ENCODE results near the gene KCTD17. TPM values are rescaled to one million over a fixed set of nuclear protein-coding genes. Genes with fewer than 3 reads are reported as not detected.

Gene KCTD17
- total and polyA plus RNA-seq, 2 of the 13 experiments (the other 11 are each of a cell fraction or from before 2014, with no cell fraction given), result 5.3 to 11.7 TPM

DNA sequence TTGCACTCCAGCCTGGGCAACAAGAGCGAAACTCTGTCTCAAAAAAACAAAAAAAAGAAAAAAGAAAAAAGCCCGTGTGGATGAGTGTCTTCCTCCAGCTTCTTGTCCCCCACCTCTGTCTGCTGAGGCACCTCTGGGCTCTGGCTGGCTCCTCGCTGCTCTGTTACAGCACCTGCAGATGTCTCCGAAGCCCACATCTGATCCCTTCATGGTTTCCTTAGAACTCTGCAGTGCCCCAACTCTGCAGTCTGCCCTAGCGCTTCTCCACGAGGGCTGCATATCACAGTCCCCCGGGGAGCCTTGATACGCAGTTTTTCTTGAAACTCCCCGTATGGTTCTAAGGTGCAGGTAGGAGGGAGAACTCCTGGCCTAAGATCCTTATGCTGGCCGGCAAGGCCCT lies 15.9 kb downstream of the KCTD17 start:
- no peak overlapping the region for H2AFZ ChIP-seq (ENCODE audit: low read length)
- H3K27ac ChIP-seq (ENCODE audit: extremely low read length, insufficient read depth, low read length), result no peak overlapping the region
- H3K36me3 ChIP-seq (replicated peaks in 1 of 2; ENCODE audit: control insufficient read depth in 1 of 2, insufficient read depth in 2 of 2, low read length in 2 of 2), result no peaks in the 10 kb centered on the region
- H3K9me3 ChIP-seq (ENCODE audit: low read length), result peaks cover 6% of the 10 kb centered on the region; the same call in 1 of the 2 replicates
- in situ Hi-C loops (cut with HindIII; ENCODE audit: extremely low pct_ligation_motif_present, low pct_unique_long_range_greater_than_20kb), result no loop called here
- WGBS (ENCODE audit: low lambda C conversion rate), result 64% methylated on average over 10 of the region's 10 CpGs
- no peaks in the 10 kb centered on the region for H3K27me3 ChIP-seq (ENCODE audit: control insufficient read depth in 1 of 2, insufficient read depth in 2 of 2, low read length in 2 of 2)
- H3K4me2 ChIP-seq (ENCODE audit: low read depth, low read length), result no peak overlapping the region
- FAIRE-seq (no peak), ATAC-seq (no peak), DNase-seq (ENCODE audit: low spot score) (no peak)
- no TSS peak for BruUV-seq (replicated peaks)
- POLR2A ChIA-PET, result no interaction called here
- no peak overlapping the region for H3K4me3 ChIP-seq (replicated peaks in 1 of 3; ENCODE audit: insufficient read depth in 1 of 3, low read depth in 2 of 3, low read length in 3 of 3)
- H3K9ac ChIP-seq (ENCODE audit: insufficient read depth, low read depth, low read length), result no peak overlapping the region
- TF ChIP-seq TBP (CRISPR knock-in tag; IDR thresholded peaks at IDR 0.05) (no peak), NFE2L2 (IDR thresholded peaks at IDR 0.05; ENCODE audit: low read length) (no peak), RFX3 (CRISPR knock-in tag; IDR thresholded peaks at IDR 0.05) (no peak), FOXO1 (CRISPR knock-in tag; IDR thresholded peaks at IDR 0.05) (no peak)
- TF ChIP-seq, protein P1, sequence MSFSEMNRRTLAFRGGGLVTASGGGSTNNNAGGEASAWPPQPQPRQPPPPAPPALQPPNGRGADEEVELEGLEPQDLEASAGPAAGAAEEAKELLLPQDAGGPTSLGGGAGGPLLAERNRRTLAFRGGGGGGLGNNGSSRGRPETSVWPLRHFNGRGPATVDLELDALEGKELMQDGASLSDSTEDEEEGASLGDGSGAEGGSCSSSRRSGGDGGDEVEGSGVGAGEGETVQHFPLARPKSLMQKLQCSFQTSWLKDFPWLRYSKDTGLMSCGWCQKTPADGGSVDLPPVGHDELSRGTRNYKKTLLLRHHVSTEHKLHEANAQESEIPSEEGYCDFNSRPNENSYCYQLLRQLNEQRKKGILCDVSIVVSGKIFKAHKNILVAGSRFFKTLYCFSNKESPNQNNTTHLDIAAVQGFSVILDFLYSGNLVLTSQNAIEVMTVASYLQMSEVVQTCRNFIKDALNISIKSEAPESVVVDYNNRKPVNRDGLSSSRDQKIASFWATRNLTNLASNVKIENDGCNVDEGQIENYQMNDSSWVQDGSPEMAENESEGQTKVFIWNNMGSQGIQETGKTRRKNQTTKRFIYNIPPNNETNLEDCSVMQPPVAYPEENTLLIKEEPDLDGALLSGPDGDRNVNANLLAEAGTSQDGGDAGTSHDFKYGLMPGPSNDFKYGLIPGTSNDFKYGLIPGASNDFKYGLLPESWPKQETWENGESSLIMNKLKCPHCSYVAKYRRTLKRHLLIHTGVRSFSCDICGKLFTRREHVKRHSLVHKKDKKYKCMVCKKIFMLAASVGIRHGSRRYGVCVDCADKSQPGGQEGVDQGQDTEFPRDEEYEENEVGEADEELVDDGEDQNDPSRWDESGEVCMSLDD (CRISPR knock-in tag; IDR thresholded peaks at IDR 0.05; ENCODE audit: borderline replicate concordance), result no peak
- intact Hi-C loops (cut with micrococcal nuclease; ENCODE audit: unreplicated experiment), result no loop called here
- CTCF ChIA-PET (ENCODE audit: low intra/inter-chr PET ratio, low total read pairs), result no interaction called here
- peaks cover 8% of the 10 kb centered on the region for H3K4me1 ChIP-seq (ENCODE audit: insufficient read depth, low read length)
- no peaks in the 10 kb centered on the region for H3K79me2 ChIP-seq (ENCODE audit: insufficient read depth, low read length)
- H4K20me1 ChIP-seq (ENCODE audit: insufficient read depth, low read length), result no peaks in the 10 kb centered on the region

DNA sequence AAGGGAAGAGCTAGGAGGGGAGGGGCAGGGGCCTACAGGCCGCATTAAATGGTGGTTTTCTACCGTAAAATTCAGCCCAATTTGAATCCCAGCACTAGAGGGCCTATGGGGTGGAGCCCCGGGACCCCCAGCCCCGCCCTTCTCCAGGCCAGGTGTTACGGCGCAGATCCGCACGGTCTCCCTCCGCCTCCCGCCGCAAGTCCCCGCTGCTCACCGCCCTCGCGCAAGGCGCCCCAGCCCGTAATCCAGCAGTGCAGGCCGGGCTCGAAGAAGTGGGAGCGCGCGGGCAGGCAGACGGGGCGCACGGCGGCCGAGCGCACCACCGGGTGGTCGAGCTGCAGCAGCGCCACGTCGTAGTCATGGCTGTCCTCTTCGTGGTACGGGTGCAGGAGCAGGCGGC lies 17.3 kb downstream of the KCTD17 start:
- no peak overlapping the region for H3K27ac ChIP-seq (ENCODE audit: extremely low read length, insufficient read depth, low read length)
- no peak overlapping the region for H3K4me3 ChIP-seq (replicated peaks in 1 of 3; ENCODE audit: insufficient read depth in 1 of 3, low read depth in 2 of 3, low read length in 3 of 3)
- BruUV-seq (replicated peaks), result no TSS peak
- H4K20me1 ChIP-seq (ENCODE audit: insufficient read depth, low read length), result no peaks in the 10 kb centered on the region
- H3K4me2 ChIP-seq (ENCODE audit: low read depth, low read length), result no peak overlapping the region
- ATAC-seq (no peak), DNase-seq (ENCODE audit: low spot score) (no peak), FAIRE-seq (no peak)
- H2AFZ ChIP-seq (ENCODE audit: low read length), result no peak overlapping the region
- no peaks in the 10 kb centered on the region for H3K36me3 ChIP-seq (replicated peaks in 1 of 2; ENCODE audit: control insufficient read depth in 1 of 2, insufficient read depth in 2 of 2, low read length in 2 of 2)
- in situ Hi-C loops (cut with HindIII; ENCODE audit: extremely low pct_ligation_motif_present, low pct_unique_long_range_greater_than_20kb), result no loop called here
- H3K4me1 ChIP-seq (ENCODE audit: insufficient read depth, low read length), result 0 out of 2 replicates have a peak, but pooled peaks cover 3% of the 10 kb centered on the region
- intact Hi-C loops (cut with micrococcal nuclease; ENCODE audit: unreplicated experiment), result no loop called here
- H3K27me3 ChIP-seq (ENCODE audit: control insufficient read depth in 1 of 2, insufficient read depth in 2 of 2, low read length in 2 of 2), result no peaks in the 10 kb centered on the region
- H3K79me2 ChIP-seq (ENCODE audit: insufficient read depth, low read length), result no peaks in the 10 kb centered on the region
- POLR2A ChIA-PET, result no interaction called here
- H3K9ac ChIP-seq (ENCODE audit: insufficient read depth, low read depth, low read length), result no peak overlapping the region
- WGBS (ENCODE audit: low lambda C conversion rate), result 91% methylated on average over 21 of the region's 36 CpGs
- CTCF ChIA-PET (ENCODE audit: low intra/inter-chr PET ratio, low total read pairs), result no interaction called here
- peaks cover 11% of the 10 kb centered on the region; the same call in 1 of the 2 replicates for H3K9me3 ChIP-seq (ENCODE audit: low read length)
- no peak for TF ChIP-seq NFYC (CRISPR knock-in tag; IDR thresholded peaks at IDR 0.05)
- no peak for TF ChIP-seq FOXC1 (CRISPR knock-in tag; IDR thresholded peaks at IDR 0.05; ENCODE audit: borderline replicate concordance)
- TF ChIP-seq ZZZ3 (CRISPR knock-in tag; IDR thresholded peaks at IDR 0.05; ENCODE audit: borderline replicate concordance), result no peak
- no peak for TF ChIP-seq ZNF503 (CRISPR knock-in tag; IDR thresholded peaks at IDR 0.05)
